CD4-positive, alpha-beta T cell treated with Interleukin-10 for 1 hour (primary cell): ENCODE data around the gene SLC4A4.

Experiments
- DNase-seq: peaks from one replicate; pipeline ENCODE4 v3.0.0-alpha.2; 2020

The SLC4A4 gene

DNA sequence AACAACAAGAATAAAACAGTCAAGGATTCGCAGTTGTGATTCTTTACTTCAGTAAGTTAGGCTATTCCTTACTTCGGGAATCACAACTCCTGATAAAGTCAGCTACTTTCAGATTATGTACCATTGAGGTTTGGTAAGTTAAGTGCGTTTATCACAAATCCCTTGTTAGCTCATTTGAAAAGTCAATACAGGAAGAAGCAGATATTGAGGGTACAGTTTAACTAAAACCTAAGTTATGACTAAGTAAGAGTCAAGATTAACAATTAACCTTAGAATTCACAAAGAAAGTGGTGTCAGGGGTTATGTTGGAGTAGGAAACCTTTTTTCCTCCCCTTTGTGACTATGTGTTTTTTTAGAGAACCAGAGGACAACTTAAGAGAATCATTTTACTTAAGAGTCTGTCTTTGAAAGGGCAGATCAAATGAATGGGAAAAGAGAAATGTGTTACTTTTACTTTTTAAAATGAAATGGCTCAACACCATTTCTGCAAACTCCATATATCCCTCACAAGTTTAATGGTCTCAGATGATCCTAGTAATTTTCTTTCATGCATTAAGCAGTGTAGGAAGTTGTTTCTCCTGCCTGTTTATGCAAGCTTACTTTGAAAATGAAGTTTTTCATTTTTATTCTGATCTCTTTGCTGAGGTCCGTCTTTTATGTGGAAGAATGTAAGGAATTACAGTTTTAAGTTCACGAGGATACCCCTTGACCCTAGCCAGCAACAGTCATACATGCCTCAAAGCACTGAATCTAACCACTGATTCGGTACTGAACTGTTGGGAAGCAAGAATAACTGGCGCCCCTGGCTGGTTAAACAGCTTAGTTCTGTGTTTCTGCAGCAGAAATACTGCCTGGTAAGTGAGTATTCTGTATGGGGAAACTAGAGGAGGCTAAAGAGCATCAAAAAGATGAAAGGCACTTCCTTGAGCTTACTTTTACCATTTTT lies 211.7 kb downstream of the SLC4A4 start:
- no peak for DNase-seq

DNA sequence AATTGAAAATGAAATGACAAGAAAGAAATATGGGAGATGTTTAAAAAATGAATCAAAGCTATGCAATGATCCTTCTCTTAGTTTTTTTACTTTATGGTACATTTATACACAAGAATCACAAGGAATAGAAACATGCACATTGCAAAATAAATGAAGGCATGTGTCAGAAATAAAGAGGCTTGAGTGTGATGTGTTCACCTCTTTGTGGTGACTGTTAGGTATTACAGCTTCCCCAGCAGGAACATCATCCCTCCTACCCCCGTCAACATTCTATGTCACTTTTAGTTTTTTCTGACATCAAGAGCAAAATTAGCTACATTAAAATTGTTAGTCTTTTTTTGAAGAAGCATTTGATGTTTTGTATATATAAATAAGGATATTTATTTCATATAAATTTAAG lies 214.8 kb downstream of the SLC4A4 start:
- no peak for DNase-seq

DNA sequence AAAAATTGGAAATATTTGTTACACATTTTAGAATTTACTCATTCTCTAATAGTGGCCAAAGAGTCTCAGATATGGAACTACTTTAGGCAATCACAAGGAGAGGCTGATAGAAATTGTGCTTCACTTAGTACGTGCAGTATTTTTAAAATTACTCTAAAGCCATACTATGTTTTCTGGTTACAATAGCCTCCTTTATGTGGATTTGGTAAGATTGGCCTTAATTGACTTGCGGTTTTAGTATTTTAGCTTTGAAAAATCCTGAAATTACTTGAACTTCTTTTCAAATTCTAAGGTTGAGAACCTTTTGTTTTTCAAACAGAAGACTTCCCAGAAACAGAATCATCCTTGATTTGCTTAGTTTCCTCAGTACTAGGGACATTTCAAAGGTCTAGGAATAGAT lies 215.2 kb downstream of the SLC4A4 start:
- no peak for DNase-seq

DNA sequence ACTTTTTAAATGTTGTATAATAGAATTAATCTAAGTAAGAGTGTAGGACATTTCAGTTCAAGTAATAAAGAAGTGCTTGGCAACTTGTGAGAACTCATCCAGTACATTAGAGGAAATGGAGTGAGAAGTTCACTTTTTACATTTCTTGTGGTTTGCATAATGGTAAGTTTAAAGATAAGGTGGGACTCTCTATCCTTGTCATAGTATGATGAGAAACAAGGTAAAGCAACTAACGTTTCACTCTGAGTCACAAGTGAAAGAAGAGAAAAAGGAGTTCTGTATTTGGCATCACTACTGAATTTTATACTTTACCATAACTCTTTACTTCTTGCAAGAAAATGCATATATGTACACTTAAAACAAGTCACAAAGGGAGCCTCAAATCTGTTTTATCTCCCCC lies 219.4 kb downstream of the SLC4A4 start:
- no peak for DNase-seq

DNA sequence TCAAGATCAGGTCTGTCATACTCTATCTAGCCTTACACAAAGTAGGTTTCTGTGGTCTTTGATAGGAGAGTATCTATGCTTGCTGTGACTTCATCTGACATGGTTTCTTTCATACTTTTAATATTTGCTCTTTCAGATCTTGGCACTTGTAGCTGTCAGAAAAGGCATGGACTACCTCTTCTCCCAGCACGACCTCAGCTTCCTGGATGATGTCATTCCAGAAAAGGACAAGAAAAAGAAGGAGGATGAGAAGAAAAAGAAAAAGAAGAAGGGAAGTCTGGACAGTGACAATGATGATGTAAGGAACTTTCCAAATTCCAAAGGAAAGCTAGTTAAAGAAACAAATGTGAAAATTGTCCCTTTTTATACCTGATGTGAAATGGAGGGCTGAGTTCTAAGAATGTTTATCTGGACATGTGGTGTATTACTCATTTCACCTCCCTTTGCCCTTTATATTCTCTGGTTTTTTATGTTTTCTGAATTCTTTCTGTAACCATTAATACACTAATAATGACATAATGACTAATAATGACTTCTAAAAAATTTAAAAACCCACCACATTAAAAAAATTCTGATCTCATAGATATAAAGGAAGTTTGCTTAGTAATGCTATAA lies 221.2 kb downstream of the SLC4A4 start:
- DNase-seq = no peak

DNA sequence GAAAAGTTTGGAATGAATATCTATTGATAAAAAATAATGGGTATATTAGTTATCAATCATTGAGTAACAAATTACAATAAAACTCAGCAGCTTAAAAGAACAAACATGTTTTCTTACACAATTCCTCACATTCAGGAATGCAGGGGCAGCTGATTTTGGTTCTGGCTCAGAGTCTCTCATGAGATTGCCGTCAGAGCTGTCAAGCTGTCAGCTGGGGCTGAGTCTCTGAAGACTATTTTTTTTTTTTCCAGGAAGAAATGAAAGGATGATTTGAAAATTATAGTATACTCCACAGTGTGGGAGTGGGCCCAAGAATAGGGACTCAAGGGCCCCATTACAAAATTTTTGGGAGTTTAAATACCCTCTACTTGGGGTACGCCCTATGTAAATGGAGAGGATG lies 226.0 kb downstream of the SLC4A4 start:
- DNase-seq = no peak

DNA sequence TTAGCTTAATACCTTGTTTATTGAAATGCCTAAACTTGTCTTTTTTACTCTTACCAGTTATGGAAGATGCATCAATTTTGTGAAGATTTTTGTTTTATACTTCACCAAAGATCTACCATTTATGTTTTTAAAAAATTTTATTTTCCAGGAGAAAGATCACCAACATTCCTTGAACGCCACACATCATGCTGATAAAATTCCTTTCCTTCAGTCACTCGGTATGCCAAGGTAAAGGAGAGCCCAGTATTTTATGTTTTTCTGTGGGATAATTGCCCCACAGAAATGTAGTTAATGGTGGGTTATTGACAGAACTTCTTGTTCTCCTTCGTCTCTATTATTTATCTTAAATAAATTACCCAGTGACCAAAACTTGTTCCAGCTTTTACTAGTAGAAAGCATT lies 228.0 kb downstream of the SLC4A4 start:
- no peak for DNase-seq

DNA sequence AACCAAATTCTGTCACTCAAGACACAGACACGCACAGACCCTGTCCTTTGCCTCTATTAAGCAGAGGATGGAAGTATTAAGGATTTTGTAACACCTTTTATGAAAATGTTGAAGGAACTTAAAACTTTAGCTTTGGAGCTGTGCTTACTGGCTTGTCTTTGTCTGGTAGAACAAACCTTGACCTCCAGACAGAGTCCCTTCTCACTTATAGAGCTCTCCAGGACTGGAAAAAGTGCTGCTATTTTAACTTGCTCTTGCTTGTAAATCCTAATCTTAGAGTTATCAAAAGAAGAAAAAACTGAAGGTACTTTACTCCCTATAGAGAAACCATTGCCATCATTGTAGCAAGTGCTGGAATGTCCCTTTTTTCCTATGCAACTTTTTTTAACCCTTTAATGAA lies 229.3 kb downstream of the SLC4A4 start:
- no peak for DNase-seq

DNA sequence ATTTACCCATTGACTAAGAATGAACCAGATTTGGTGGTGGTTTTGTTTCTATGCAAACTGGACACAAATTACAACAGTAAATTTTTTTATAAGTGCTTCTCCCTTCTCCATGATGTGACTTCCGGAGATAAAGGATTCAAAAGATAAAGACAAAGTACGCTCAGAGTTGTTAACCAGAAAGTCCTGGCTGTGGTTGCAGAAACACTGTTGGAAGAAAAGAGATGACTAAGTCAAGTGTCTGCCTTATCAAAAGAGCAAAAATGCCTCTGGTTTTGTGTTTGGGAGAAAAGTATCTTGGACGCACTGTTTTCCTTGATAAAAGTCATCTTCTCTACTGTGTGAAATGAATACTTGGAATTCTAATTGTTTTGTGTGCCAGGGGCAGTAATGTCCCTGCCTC lies 231.7 kb downstream of the SLC4A4 start:
- no peak for DNase-seq

DNA sequence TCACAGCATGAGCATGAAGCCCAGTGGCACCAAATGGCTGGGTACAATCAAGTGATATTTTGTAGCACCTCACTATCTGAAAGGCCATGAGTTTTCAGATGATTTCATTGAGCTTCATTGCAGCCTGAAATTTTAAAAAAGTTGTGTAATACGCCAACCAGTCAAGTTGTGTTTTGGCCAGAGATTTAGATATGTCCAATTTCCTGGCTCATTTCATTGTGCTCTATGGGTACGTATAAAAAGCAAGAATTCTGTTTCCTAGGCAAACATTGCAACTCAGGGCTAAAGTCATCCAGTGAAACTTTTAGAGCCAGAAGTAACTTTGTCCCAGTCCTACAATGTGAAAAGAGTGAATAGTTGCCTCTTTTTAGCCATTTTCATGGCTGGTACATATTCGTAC lies 232.5 kb downstream of the SLC4A4 start:
- DNase-seq = no peak

DNA sequence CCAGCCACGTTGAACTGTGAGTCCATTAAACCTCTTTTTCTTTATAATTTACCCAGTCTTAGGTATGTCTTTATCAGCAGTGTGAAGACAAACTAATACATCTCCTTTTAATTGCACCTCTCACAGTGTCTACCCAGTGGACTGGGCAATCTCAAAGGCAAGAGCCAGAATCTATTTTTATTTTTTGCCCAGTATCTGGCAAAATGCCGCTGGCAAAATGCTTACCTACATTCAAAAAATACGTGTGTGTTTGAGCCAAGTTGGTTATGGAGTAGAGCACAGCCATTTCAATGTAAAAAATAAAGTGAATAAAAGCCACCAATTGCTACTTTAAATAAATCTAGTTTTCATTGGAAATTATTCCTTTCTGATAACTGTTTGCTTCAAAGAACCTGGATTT lies 245.2 kb downstream of the SLC4A4 start:
- no peak for DNase-seq

DNA sequence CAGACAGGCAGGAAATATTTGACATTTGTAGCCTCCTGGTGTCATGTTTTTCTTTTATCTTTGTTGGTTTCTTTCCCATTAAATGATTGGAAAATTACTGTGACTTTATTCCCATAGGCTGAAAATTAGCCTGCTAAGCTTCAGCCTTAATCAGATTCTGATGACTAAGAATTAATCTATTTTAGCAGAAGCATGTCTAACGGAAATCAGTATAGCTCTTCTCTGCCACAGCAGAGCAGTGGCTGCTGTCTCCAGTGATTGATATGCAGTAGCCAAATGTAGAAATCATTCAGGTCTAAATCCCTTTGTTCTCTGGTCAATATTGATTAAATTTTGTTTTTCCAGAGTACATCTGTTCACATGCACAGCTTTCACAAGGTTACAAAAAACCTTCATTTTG lies 245.8 kb downstream of the SLC4A4 start:
- DNase-seq = no peak

DNA sequence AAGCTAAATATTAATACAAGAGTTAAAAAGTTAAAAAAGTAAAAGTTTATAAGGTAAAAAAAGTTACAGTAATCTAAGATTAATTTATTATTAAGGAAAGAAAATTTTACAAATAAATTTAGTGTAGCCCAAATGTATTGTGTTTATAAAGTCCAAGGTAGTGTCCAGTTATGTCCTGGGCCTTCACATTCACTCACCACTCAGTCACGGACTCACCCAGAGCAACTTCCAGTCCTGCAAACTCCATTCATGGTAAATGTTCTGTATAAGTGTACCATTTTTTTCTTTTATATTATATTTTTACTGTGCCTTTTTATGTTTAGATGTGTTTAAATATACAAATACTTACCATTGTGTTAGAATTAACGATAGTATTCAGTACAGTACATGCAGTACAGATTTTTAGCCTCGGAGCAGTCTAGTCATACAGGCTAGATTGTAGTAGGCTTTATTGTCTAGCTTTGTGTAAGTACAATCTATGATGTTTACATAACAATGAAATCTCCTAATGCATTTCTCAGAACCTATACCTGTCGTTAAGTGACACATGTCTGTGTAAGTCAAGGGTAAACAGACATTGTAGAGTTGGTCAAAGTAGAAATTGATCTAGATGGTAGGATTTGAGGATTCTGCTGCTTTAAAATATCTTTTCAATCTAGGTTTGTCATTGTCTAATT lies 247.4 kb downstream of the SLC4A4 start:
- DNase-seq = no peak

DNA sequence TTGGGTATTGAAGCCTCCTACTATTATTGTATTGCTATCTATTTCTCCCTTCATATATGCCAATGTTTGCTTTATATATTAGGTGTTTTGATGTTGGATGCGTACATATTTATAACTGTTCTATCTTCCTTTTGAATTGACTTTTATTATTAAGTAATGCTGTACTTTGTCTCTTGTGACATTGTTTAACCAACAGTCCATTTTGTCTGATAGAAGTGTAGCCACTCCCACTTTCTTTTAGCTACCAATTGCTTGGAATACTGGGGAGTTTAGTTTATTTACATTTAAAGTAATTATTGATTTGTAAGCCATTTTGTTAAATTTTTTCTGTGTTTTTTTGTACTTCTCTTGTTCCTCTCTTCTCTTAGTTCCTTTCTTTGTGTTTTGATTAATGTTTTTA lies 249.2 kb downstream of the SLC4A4 start:
- no peak for DNase-seq

DNA sequence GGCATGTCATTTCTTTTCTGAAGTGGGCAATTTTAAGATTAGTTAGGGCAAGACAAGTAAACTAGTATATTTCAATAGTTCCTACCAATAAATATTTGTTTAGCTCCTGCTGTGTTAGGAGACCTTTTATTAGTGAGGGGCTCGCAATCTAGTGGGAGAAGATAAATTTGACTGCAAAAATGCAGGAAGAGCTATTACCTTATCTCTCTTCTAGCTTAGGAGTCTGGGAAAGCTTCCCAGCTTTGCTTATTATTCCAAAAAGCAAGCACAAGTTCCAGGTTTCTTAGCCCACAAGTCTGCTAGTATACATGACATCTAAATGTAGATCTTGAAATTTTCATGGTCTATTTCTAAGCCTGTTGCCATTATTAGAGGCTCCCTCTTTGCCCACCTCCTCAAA lies 254.0 kb downstream of the SLC4A4 start:
- DNase-seq = no peak

DNA sequence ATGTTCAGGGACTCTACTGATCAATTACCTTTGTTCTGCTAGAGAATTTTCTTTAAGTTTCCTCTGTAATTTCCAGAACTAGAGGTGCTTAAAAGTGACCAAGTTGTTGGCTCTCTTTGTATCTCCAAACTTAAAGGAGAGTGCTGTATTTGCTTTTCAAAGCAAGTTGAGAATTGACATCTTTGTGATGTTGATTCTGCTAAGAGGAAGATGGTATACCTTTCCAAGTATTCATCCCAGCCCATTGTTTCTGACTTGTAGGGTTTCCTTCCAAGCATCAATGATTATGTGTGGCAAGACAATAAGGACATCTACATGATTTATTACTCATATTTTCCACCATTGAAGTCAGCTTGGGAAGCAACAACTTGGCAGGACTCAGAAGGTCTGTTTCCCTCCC lies 254.5 kb downstream of the SLC4A4 start:
- DNase-seq = no peak

DNA sequence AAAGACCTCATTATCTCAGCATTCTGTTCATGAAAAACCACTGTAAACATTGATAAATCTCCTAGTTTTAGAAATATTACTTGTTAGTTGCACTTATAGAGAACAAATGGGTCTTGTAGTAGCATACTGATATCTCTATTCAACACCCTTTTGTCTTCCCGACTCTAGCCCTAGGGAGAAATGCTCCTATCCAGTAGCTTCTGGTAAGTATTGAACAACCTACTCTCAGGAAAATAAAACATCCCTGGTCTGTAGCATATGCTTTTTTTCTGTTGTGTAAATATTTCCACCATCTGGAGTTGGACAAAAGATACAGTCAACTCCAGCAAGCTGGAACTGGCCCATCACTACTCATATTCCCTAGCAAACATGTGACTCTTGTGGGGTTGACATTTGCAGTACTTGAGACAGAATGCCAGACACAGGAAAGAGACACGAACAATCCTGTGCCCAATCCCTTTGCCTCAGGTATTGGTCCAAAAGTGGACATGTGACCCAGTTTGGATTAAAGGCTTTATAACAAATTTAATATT lies 256.8 kb downstream of the SLC4A4 start:
- no peak for DNase-seq

DNA sequence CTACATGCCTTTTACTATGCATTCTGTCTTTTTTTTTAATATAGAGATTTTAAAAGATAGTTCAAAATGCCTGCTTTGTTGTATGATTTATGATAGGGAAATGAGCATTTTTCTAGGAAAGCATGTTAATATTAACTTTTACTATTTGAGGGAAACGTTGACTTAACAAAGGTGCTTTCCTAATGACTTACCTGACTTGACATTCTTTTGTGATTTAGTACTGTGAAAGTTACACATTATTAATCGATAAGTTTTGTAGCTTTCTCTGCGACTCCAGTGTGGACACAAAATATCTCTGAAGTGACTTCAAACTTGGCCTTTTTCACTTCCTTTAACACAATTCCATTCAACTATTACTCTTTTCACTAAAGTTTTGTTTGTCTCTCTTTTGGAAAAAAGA lies 260.8 kb downstream of the SLC4A4 start:
- DNase-seq = no peak

DNA sequence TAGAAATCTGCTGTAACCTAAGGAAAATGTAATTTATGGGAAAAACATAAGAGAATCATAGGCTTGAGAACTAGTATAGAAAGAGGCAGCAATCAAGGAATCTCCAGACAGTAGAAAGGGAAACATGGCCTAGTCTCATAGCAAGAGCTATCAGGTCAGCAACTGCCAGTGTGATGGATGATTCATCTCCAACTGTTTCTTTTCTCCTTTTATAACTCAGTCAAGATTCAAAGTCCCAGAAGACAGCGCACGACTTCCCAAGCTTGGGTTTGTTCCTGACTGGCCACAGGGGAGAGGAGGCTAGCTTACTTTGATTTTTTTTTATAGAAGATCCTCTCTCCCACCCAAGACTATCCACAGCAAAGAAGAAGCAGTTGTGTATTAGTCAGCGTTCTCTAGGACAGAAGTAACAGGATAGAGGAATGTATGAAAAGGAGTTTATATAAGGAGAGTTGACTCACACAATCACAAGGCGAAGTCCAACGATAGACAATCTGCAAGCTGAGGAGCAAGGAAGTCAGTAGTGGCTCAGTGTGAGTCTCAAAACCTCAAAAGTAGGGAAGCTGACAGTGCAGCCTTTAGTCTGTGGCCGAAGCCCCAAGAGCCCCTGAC lies 263.6 kb downstream of the SLC4A4 start:
- no peak for DNase-seq

DNA sequence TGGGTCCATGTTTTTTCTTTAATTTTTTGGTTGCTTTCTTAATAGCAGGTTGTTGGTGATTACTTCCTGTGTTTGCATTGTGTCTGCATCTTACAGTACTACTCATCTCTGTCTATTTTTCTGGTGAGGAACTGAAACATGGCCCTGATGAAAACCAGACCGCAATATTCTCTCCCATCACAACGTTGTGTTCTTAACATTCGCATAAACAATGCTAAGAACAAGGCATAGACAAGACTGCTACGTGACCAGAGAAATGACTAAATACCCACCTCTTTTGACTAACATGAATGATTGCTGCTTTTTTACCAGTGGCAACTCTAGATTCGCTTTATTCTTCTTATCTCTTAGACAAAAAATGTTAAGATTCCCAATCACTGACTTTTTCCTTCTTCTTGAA lies 266.0 kb downstream of the SLC4A4 start:
- no peak for DNase-seq

DNA sequence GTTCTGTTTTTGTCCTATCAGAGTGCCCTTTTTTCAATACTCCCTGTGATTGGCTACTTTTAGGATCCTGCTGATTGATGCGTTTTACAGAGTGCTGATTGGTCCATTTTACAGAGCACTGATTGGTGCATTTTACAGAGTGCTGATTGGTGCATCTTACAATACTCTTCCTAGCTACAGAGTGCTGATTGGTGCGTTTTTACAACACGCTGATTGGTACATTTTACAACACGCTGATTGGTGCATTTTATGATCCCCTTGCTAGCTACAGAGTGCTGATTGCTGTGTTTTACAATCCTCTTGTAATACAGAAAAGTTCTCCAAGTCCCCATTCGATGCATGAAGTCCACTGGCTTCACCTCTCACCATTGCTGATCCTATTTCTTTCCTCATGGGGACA lies 268.3 kb downstream of the SLC4A4 start:
- DNase-seq = no peak

DNA sequence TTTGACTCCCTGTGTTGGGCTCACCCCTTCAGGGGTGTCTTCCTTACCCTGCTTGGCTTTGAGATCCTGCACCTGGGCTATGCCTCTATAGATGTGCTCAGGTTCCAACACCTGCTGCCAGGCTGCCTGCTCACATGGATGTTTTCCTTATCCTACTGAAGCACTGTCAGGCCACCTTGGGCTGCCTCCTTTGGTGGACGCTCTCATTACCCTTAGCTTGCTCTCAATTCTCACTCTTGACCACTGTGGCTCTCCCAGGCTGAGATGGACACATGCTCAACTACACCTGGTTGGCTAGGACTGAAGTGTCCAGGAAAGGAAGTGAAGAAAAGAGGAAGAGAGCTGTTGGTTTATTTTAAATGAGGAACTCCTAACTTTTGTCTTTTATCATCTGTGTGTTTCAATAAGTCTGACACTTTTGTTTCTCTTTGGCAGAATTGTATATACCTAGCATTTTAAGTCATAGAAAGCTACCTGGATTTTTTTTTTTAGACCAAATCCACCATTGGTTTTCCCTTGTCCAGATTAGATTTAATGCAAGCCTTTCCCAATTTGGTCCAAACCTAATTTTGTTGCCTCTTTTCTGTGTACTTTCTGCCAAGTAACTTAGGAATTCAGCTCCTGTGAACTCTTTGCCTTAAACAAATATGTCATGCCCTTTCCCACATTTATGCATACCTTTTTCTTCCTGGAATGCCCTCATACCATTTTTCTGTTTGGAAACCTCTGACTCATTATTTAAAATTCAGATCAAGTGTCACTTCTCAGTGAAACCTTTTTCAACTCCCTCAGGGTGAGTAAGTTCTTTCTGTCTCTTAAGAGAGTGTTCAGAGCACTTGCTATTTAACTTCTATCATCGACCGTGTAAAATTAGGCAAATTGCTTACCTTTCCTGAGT lies 269.2 kb downstream of the SLC4A4 start:
- no peak for DNase-seq
